ENCODE data around the gene CRTC1.

- TF ChIP-seq CTCF (IDR thresholded peaks at IDR 0.05) (no peak), POLR2A (IDR thresholded peaks at IDR 0.05) (no peak)
Measured at GRCh38 chr19:18741124-18742121, 57.9 kb downstream of the CRTC1 start.

Data from uterus (tissue), 2 donors.